HuH-7.5 (cell line): Measurements from ENCODE around the gene FAM222A.
"Not testable (repeated sequence)": the region's sequence is repeated elsewhere in the genome, so short reads cannot be mapped to it uniquely, and the experiment has no call there.

Experiments
- DNase-seq: peaks from one replicate; pipeline ENCODE4 v3.0.0; 2011; ENCODE audit warnings: low spot score

FAM222A gene

GRCh38 chr12:109693653-109694600 lies 19.7 kb upstream of the FAM222A start:
- no peak for DNase-seq

GRCh38 chr12:109694629-109695028 lies 19.0 kb upstream of the FAM222A start:
- not testable (repeated sequence) for DNase-seq

GRCh38 chr12:109695416-109695815 lies 18.2 kb upstream of the FAM222A start:
- DNase-seq, result no peak

GRCh38 chr12:109695961-109696461 lies 17.6 kb upstream of the FAM222A start:
- DNase-seq, result no peak

GRCh38 chr12:109696485-109697269 lies 16.9 kb upstream of the FAM222A start:
- DNase-seq, result no peak

- no peak for DNase-seq
Measured at GRCh38 chr12:109697270-109697553, 16.4 kb upstream of the FAM222A start.

- DNase-seq, result no peak
Measured at GRCh38 chr12:109697877-109698468, 15.7 kb upstream of the FAM222A start.

- DNase-seq, result no peak
Measured at GRCh38 chr12:109698820-109699219, 14.8 kb upstream of the FAM222A start.

- DNase-seq, result no peak
Measured at GRCh38 chr12:109701064-109701463, 12.6 kb upstream of the FAM222A start.

GRCh38 chr12:109702111-109702841 lies 11.3 kb upstream of the FAM222A start:
- DNase-seq, result no peak

GRCh38 chr12:109703684-109704083 lies 9.9 kb upstream of the FAM222A start:
- no peak for DNase-seq

- DNase-seq, result no peak
Measured at GRCh38 chr12:109704371-109705098, 9.1 kb upstream of the FAM222A start.

- DNase-seq, result no peak
Measured at GRCh38 chr12:109705291-109705690, 8.3 kb upstream of the FAM222A start.

GRCh38 chr12:109706398-109706746 lies 7.3 kb upstream of the FAM222A start:
- DNase-seq, result no peak

GRCh38 chr12:109706747-109707469 lies 6.7 kb upstream of the FAM222A start:
- peak; percentile 73 for DNase-seq

GRCh38 chr12:109707470-109707821 lies 6.2 kb upstream of the FAM222A start:
- DNase-seq, result no peak

GRCh38 chr12:109708939-109709338 lies 4.7 kb upstream of the FAM222A start:
- no peak for DNase-seq

- DNase-seq, result no peak
Measured at GRCh38 chr12:109709401-109709991, 4.1 kb upstream of the FAM222A start.

- no peak for DNase-seq
Measured at GRCh38 chr12:109710205-109710746, 3.3 kb upstream of the FAM222A start.
